Stimulated activated CD4-positive, alpha-beta T cell treated with anti-CD3 and anti-CD28 coated beads, Interleukin-2, amount 100 ng/mL, for 24 hours (primary cell): ENCODE data around the gene PSME4.
"Not testable (repeated sequence)": the region's sequence is repeated elsewhere in the genome, so short reads cannot be mapped to it uniquely, and the experiment has no call there.

ENCODE experiments used
- DNase-seq, 2 donors: peaks; one replicate each; pipeline ENCODE4 v3.0.0-alpha.2; 2020

Gene PSME4

DNA sequence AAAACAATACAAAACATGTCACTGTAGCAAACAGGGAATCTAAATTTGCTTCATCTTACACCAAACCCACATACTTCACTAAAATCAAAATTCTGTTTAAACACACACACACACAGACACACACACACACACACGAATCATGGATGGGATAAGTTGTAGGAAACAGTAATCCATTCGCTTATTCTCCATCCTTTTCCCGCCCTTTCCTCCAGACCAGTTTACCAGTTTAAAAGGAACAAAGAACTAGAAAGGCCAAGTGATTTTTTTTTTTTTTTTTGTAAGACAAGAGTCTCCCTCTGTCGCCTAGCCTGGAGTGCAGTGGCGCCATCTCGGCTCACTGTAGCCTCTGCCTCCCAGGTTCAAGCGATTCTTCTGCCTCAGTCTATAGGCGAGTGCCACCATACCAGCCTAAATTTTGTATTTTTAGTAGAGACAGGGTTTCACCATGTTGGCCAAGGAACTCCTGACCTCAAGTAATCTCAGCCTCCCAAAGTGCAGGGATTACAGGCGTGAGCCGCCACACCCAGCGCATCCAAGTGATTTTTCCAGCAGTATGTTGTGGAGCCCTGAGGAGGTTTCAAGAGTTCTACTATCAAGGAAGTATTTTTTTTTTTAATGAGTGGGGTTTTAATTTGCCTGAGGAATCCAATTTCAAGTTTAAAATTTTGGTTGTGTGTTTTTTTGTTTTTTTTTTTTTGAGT lies 5.7 kb downstream of the PSME4 start:
- DNase-seq = no peak

DNA sequence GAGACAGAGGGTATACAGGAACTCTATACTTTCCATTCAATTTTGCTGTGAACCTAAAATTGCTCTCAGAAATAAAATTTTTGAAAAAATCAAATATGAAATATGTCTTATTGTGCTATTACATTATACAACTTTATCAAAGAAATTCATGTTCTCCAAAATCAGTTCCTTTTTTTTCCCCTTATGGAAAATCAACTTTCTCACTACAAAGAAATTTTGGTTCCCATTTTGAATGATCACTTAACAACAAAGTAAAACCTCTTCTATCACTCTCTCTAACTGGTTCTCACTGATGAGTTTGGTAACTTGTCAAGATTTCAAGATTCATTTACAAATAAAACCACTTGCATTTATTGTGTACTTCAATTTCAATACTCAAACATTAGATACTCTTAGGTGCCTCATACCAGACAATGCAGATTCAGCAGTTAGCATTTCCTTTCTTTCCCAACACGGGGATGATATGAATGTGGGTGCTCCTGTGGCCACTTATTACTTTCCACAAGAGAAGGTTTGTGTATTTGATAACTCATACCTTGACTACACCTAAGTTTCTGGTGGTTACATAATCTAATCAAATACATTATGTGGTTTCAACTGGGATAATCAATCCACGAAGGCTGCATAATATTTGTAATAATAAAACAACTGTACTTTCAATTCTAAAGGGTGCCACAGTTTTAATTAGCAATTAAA lies 6.4 kb downstream of the PSME4 start:
- DNase-seq = no peak

DNA sequence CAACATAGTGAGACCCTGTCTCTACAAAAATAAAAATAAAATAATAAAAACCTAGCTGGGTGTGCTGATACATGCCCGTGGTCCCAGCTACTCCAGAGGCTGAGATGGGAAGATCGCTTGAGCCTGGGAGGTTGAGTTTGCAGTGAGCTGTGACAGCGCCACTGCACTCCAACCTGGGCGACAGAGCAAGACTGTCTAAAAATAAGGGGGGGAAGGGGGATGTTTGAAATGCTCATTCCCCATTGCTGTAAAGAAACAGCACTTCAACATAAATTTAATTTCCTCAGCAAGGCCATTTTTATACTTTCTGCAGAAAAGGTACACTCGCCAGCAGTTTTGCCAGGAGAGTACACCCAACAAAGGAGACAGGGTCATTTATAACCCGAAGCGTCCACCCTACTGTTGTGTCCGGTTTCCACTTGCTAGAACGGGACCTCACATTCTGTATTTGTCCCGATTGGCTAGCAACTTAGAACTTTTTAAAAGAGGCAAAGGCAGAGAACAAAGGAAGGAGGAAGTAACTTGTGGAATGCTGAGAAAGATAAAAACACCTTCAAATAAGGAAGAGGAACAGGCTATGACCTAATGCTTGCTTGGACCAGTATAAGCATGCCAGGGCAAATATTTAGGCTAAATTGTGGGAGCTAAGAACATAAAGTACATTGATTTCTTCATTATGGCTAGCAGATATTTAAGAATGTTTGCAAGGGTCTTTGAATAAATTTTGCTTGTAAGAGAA lies 9.1 kb downstream of the PSME4 start:
- DNase-seq = not testable (repeated sequence)

DNA sequence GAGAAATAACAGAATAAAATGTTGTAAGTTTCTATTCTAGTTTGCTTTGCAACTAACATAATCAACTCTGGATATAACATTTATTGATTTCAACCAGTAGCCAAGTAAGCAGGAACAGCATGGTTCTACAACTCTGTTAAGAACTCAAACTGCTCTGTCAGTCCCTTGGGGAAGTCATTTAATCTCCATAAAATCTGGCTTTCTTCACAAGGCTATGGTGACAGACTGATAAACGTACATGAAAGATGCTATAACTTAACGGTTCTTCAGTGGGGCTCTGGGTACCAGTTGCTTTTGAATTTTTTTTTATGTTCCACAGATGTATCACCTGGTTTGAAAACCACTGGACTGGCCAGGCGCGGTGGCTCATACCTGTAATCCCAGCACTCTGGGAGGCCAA lies 10.3 kb downstream of the PSME4 start:
- DNase-seq = no peak

DNA sequence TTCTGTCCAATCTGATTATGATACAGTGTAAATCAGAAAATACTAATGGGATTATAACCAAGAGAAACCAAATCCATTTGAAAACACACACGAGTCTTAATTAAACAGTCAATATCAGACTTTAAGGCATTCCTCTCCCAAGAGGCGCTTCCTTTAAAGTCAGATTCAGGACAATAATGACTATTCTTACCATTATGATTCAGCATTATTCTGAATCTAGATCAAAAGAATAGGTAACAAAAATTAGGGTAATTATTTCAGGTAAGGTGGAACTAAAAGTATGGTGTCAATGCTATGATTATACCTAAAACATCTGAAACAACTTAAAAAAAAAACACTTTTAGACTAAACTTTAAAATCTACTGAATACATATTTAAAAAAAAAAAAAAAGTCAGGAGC lies 12.3 kb downstream of the PSME4 start:
- no peak for DNase-seq

DNA sequence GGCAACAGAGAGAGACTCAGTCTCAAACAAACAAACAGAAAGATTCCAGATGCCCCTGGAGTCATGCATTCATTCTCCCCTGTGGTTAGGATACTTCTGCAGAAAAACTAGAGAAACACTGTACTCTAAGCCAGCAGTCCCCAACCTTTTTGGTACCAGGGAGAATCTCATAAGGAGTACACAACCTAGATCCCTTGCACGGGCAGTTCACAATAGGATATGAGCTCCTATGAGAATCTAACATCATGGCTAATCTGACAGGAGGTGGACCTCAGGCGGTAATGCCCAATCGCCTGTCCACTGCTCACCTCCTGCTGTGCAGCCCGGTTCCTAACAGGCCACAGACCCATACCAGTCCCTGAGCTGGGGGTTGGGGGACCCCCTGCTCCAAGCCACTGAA lies 18.3 kb downstream of the PSME4 start:
- DNase-seq = no peak

DNA sequence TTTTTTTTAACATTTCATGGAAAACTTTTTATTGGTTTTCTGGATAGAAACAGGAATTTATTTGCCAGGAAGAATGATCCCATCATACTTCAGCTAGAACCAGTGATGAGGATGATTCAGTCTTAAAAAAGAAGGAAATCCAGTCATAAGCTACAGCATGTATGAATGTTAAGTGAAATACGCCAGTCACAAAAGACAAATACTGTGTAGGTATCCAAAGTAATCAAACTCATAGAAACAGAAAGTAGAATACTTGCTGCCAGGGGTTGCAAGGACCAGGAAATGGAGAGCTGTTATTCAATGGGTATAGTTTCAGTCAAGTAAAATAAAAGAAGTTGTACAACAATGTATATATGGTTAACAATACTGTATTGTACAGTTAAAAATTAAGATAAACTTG lies 21.3 kb downstream of the PSME4 start:
- DNase-seq = no peak

DNA sequence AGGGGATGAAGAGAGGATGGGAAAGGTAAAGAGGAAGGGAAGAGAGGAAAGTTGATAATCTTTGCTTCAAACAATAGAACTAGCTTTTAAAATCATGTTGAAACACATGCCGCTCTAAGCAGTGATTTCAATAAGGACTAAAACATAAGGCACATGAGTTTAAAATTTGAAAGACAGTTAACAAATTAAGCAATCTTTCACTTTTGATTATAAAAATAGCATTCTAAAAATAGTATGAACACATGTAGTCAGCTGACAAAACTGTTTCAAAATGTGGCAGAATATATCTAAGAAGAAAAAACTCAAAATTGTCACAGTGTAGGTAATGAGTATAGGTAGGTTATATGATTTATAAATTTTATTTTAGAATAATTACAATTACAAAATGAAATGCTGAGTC lies 25.3 kb downstream of the PSME4 start:
- no peak for DNase-seq

DNA sequence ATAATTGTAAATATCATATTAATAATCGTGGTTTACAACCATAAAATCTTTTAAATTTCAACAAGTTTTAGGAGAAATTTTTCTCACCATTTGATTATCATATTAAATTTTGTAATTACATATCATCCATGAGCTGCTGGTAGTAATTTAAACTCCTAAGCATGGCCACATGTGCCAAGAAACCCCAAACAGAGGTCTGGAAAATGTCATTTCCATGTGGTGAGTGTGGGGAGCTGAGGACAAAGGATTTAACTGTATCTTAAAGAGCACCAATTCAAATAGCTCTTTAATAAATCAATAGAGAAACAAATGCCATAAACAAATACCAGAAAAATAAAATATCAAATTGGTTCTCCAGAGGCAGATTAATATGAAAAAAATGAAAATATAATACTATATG lies 26.3 kb downstream of the PSME4 start:
- no peak for DNase-seq

DNA sequence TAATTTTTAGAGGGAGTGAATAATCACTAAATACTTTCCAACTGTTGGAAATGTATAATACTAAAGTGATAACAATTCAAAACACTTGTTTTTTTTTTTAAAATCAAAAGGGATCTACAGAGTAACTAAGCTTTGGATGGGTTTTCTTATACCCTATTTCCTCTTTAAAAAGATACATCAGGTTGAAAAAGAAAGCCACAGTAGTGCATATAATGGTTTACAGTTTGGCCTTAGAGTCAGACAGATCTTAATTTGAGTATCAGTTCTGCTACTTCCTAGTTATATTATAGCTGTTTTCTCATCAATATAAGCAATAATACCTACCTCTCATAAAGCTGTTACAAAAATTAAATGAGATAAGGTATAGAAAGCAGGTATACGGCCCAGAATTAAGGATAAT lies 28.5 kb downstream of the PSME4 start:
- DNase-seq = no peak

DNA sequence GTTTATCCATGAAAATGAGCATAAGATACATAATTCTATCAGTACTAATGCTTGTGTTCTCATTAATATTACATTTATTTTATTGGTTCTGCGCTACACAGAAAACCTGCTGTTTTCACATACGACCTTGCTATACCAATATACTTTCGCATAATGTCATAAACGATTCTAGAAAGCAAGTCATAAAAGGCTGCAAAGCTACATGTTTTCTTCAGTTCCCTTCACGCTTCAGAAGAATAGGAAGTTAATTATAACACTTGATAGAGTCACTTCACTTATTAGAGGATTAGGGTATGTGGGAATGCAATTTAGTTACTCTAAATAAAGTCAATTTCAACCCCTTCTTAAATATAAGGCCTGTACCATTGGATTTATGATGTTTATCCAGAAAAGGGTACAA lies 29.0 kb downstream of the PSME4 start:
- DNase-seq = no peak

DNA sequence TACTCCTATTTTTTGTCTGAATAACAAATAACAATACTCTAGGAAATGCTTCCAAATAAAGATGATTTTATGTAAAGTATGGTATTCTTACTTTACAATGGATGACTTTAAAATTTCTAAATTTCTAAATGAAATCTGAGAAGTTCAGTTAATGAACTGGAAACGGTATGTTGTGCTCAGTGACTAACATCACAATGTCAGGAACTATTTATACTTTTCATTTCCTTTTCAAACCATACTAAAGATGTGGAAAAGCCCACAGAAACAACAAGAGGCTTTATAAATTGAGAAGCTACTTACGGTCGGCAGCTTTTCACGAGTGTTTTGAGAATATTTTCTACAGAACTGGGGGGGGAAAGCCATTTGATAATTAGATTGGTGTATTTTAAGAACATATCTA lies 31.1 kb downstream of the PSME4 start:
- DNase-seq = no peak

DNA sequence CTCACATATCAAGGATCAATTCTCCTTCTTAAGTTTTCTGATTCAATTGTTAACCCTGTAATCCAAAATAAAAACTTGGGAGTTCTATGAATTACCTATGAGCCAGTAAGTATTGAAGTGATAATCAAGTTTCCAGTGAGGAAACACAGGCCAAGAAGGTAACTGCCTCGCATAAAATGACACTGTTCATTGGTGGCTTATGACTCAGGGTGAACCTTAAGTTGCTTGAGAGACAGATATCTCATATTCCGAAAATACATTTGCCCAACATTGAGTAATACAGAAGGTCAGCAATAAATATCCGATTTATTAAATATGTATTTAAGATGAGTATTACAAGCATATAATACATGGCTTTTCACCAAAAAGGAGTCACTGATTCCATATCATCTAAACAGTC lies 31.9 kb downstream of the PSME4 start:
- DNase-seq = no peak

DNA sequence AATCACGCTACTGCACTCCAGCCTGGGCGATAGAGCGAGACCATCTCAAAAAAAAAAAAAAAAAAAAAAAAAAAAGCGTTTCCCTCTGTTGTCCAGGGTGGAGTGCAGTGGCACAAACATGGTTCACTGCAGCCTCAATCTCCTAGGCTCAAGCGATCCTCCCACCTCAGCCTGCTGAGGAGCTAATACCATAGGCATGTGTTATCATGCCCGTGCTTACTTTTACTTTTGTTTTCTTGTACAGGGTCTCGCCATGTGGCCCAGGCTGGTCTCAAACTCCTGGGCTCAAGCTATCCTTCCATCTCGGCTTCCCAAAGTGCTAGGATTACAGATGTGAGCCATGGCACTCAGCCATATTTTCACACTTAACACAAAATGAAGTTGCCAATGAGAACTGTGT lies 37.5 kb downstream of the PSME4 start:
- DNase-seq = no peak

DNA sequence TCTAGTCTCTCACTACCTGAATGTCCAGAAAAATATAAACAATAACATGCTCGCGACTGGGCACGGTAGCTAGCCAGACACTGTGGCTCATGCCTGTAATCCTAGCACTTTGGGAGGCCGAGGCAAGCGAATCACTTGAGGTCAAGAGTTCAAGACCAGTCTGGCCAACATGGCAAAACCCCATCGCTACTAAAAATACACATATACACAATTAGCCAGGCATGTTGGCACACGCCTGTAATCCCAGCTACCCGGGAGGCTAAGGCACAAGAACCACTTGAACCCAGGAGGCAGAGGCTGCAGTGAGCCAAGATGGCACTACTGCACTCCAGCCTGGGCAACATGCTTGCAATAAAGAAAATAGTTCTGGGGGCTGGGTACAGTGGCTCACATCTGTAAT lies 44.5 kb downstream of the PSME4 start:
- DNase-seq = not testable (repeated sequence)

DNA sequence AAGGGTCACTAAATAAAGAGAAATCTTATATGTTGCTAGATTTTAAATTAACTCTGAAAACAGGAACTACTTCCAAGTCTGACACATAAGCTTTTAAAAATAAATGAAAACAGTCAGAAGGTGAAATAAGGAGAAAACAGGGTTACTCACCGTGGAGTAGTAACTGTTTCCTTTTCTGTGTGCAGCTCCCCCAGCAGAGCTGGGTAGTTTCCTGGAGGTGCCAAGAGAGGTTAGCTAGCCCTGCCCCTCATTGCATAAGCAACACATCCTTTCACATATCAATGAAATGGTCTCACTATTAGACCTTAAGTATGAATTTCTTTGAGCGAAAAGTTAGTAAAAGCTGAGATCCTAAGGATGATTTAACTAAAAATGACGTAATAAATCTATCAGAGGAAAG lies 57.1 kb downstream of the PSME4 start:
- DNase-seq = peak in 1 of 2 donors; percentile 11

DNA sequence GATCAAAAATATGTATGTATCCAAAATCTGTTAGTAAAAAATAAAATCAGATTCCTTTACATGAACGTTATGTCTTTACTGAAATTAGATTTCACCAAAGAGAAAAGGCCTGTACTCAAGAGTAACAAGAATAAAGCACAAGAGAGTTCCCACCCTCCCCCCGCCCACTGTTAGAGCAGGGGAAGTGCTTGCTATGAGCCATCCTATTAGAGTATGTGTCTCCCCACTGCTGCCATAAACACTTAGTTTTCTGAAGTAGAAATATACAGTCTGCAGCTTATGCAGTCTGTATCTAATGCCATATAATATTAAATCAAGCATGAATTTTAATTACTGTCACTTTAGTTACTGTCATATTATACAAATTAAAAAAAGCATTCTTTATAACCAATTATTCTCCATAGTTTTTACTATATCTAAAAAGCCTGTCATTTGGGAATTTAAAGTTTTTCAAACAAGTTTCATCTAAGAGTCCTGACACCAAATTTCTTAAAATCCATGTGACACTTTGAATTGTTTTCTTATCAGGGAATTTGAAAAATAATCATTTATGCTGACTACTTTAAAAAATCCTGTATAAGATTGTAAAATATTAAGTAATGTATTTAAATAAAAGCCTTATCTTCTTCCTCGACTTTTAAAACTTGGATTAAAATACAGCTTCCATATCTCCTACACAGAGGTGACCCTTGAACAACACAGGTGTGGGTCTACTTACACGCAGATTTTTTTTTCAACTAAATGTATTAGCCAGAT lies 59.2 kb downstream of the PSME4 start:
- DNase-seq = no peak

DNA sequence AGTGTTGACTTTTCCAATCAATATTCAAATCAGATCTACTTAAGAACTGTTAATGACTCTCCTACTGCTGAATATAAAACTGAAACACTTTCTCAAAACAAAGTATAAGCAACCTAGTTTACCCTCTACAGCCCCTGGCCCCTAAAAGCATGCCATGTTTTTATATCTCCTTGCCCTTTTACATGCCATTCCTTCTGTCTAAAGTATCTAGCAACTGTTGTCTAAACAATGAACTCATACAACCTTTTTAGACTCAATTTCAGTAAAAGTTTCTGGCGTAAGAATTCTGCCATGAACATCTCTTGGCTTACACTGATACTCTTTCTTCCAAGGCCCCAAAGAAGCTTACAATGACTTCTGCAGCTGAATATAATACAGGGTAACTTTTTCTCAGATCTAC lies 63.2 kb downstream of the PSME4 start:
- DNase-seq = no peak

DNA sequence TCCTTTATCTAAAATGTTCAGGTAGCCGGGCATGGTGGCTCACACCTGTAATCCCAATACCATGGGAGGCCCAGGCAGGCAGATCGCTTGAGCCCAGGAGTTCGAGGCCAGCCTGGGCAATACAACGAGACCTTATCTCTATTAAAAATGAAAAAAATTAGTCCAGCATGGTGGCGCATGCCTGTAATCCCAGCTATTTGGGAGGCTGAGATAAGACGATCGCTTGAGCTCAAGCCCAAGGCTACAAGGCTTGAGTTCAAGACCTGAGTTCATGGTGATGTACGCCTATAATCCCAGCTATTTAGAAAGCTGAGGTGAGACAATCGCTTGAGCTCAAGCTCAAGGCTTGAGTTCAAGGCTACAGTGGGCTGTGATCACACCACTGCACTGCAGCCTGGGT lies 65.4 kb downstream of the PSME4 start:
- DNase-seq = no peak

DNA sequence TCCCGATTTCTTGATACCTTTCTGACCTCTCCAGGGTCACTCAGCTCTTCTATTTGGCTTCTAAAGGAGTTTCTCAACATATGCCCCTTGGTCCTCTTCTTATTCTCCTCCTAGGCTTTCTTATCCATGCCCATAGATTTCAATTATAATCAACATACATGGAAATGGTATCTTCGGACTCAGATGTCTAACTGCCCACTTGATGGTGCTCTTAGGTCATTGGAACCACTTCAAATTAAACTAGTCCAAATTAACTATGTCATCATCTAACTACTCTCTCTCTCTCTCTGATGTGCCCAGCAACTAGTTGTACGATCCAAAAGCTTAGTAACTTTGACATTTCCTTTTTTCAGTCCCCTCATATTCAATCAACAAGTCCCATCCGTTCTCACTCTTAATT lies 67.8 kb downstream of the PSME4 start:
- no peak for DNase-seq

DNA sequence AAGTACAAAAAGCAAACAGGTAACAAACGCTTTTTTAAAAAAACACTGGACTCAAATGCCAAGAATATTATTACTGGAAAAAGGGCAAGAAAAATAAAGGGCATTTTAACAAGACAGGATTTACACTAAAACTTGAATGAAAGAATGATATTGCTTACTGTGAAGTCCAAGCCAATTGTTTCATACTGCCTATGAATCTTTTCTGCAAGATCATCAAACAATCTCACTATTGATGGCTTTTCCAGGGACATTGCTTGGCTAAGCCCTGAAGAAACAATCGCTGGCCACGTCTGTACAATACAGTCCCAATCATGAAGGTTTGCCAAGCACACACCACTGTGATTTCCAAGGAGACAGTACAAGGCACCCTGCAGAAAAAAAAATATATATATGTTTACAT lies 69.6 kb downstream of the PSME4 start:
- DNase-seq = no peak

DNA sequence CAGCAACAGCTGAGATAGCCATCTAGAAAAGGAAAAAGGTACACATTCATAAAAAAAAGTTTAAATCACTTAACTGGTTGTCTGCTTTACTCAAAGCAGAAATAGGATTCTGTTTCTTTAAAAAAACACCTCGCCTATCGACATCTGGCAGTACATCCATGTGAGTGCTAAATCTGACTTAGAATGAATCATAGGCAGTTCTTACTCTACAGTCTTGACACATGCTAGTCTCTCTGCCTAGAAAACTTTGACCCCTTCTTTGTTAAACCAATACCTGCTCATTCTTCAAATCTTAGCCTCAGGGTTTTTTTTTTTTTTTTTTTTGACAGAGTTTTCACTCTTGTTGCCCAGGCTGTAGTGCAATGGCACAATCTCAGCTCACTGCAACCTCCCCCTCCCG lies 73.9 kb downstream of the PSME4 start:
- DNase-seq = no peak
